B cell (primary cell): ENCODE results near the gene AGAP9. TPM values are rescaled to one million over a fixed set of nuclear protein-coding genes. Genes with fewer than 3 reads are reported as not detected.
"Not testable (repeated sequence)": the region's sequence is repeated elsewhere in the genome, so short reads cannot be mapped to it uniquely, and the experiment has no call there.

Experiments
- ATAC-seq: fragments of 200-7000 bp; cut with Tn5 transposase; one replicate; pipeline ENCODE4 v1.10.0; 2021; ENCODE audit warnings: low read depth, mild to moderate bottlenecking, moderate number of reproducible peaks, moderate library complexity
- CTCF ChIA-PET: fragments of 350-600 bp; sonication (Branson Sonifier 250); formaldehyde crosslinking; loops from one replicate; lab custom pipeline; 2021; ENCODE audit warnings: antibody characterized with exemption, inconsistent platforms; lab: Charles Lee
- POLR2A ChIA-PET: fragments of 350-600 bp; sonication (Branson Sonifier 250); formaldehyde crosslinking; loops from one replicate; lab custom pipeline; 2021; ENCODE audit warnings: antibody characterized with exemption; lab: Charles Lee
- DNase-seq: peaks from one replicate; pipeline ENCODE4 v3.0.0; 2013
- H2AFZ ChIP-seq: 2 replicates; pipeline ENCODE4 v1.6.1; 2012; ENCODE audit warnings: mild to moderate bottlenecking, low read depth, low read length; ENCODE audit not compliant: insufficient read depth, poor library complexity, severe bottlenecking
- H3K27ac ChIP-seq, 2 donors: 1 replicate in 1 of 2; 2 replicates in 1 of 2; pipeline ENCODE4 v1.5.1; 2012 to 2013; ENCODE audit warnings: low read length in 2 of 2, mild to moderate bottlenecking in 2 of 2, moderate library complexity in 1 of 2
- H3K27me3 ChIP-seq, 4 experiments: fragments of 200-600 bp in 1 of 4; sonication (generic) in 1 of 4; replicated peaks in 1 of 4; 1 replicate in 2 of 4; 2 replicates in 2 of 4; pipeline versions ENCODE4 v1.6.1 to v1.7.0; 2013 to 2016; ENCODE audit warnings: low read length in 3 of 4, mild to moderate bottlenecking in 2 of 4, mixed read lengths in 1 of 4, moderate library complexity in 1 of 4; ENCODE audit not compliant: insufficient read depth in 4 of 4, control insufficient read depth in 3 of 4; ENCODE audit errors: control extremely low read depth in 1 of 4
- H3K36me3 ChIP-seq, 2 experiments: replicated peaks in 1 of 2; 1 replicate in 1 of 2; 2 replicates in 1 of 2; pipeline versions ENCODE4 v1.6.1 to v1.7.1; 2013; ENCODE audit warnings: low read length in 1 of 2; ENCODE audit not compliant: insufficient read depth in 2 of 2, control insufficient read depth in 1 of 2; ENCODE audit errors: control extremely low read depth in 1 of 2, extremely low read depth in 1 of 2
- H3K4me1 ChIP-seq, 2 donors: fragments of 200-600 bp in 1 of 2; sonication (generic) in 1 of 2; 1 replicate in 1 of 2; 2 replicates in 1 of 2; pipeline versions ENCODE4 v1.5.1 to v1.6.1; 2013 to 2017; ENCODE audit warnings: low read length in 2 of 2; ENCODE audit not compliant: control insufficient read depth in 2 of 2, insufficient read depth in 2 of 2
- H3K4me2 ChIP-seq: replicated peaks from 2 replicates; pipeline ENCODE3; 2012; ENCODE audit warnings: mild to moderate bottlenecking, low read depth, low read length; ENCODE audit not compliant: poor library complexity, severe bottlenecking
- H3K4me3 ChIP-seq, 5 experiments: fragments of 200-600 bp in 1 of 5; sonication (generic) in 1 of 5; 1 replicate in 3 of 5; 2 replicates in 2 of 5; pipeline versions ENCODE4 v1.5.1 to v1.7.0; 2011 to 2016; ENCODE audit warnings: low read length in 4 of 5, mild to moderate bottlenecking in 4 of 5, low read depth in 2 of 5, control low read depth in 1 of 5, moderate library complexity in 1 of 5; ENCODE audit not compliant: insufficient read depth in 1 of 5; ENCODE audit errors: control extremely low read depth in 1 of 5, extremely low read depth in 1 of 5
- H3K79me2 ChIP-seq: fragments of 200-600 bp; sonication (generic); one replicate; pipeline ENCODE4 v1.6.0; 2016; ENCODE audit warnings: low read length; ENCODE audit not compliant: control insufficient read depth, insufficient read depth
- H3K9ac ChIP-seq: fragments of 200-600 bp; sonication (generic); 2 replicates; pipeline ENCODE4 v1.6.1; 2017; ENCODE audit warnings: mild to moderate bottlenecking, low read length, moderate library complexity
- H3K9me3 ChIP-seq, 3 donors: one replicate each; pipeline versions ENCODE4 v1.6.1 to v1.7.1; 2013; ENCODE audit warnings: low read length in 2 of 3; ENCODE audit not compliant: control insufficient read depth in 2 of 3, insufficient read depth in 1 of 3; ENCODE audit errors: control extremely low read depth in 1 of 3
- H4K20me1 ChIP-seq: 2 replicates; pipeline ENCODE4 v1.6.0; 2012; ENCODE audit warnings: mild to moderate bottlenecking, low read length; ENCODE audit not compliant: insufficient read depth, control insufficient read depth, poor library complexity, severe bottlenecking
- H3K27ac Mint-ChIP-seq: one replicate; pipeline ENCODE4 v1.8.0; 2021; ENCODE audit warnings: mixed read lengths
- H3K27me3 Mint-ChIP-seq: one replicate; pipeline ENCODE4 v1.8.0; 2021; ENCODE audit warnings: mixed read lengths
- H3K4me1 Mint-ChIP-seq: one replicate; pipeline ENCODE4 v1.8.0; 2021; ENCODE audit warnings: mixed read lengths
- H3K4me3 Mint-ChIP-seq: one replicate; pipeline ENCODE4 v1.8.0; 2021; ENCODE audit warnings: mixed read lengths
- H3K9me3 Mint-ChIP-seq: one replicate; pipeline ENCODE4 v1.8.0; 2022; ENCODE audit warnings: mixed read lengths; ENCODE audit not compliant: insufficient read depth
- WGBS: methylation state at CpG from one replicate; pipeline ENCODE4 v1.1.5; 2013; ENCODE audit warnings: missing lambda C conversion rate; ENCODE audit not compliant: insufficient coverage; 5-methylcytosine and 5-hydroxymethylcytosine counted together
- intact Hi-C: fragments of 100-400 bp; cut with micrococcal nuclease; formaldehyde crosslinking; loops from one replicate; pipeline ENCODE4 v1.10.0; 2022
- polyA plus RNA-seq: library from polyadenylated mRNA; depleted of rRNA; stranded (reverse); fragments of >200 nt; gene quantifications from 2 replicates; pipeline ENCODE4 v1.2.3, GENCODE V29; 2012
- total RNA-seq, 2 donors: library from RNA; stranded (reverse); fragments of 120-200 nt in 1 of 2; gene quantifications; 1 replicate in 1 of 2; 2 replicates in 1 of 2; pipeline versions ENCODE4 v1.2.3 to v1.2.4, GENCODE V29; 2013 to 2022

Gene AGAP9
- total and polyA plus RNA-seq, 2 donors (not counting 1 experiment from before 2014, with no cell fraction given): 6.7 to 16.8 TPM

- H3K27ac Mint-ChIP-seq, H4K20me1 ChIP-seq, H3K27ac ChIP-seq, H3K9me3 Mint-ChIP-seq, H3K4me3 ChIP-seq, H3K9me3 ChIP-seq, H3K4me3 Mint-ChIP-seq, intact Hi-C loops, H3K4me2 ChIP-seq, H3K27me3 Mint-ChIP-seq, POLR2A ChIA-PET, CTCF ChIA-PET, DNase-seq, H3K4me1 Mint-ChIP-seq, H3K4me1 ChIP-seq, H3K36me3 ChIP-seq, ATAC-seq, H2AFZ ChIP-seq, H3K27me3 ChIP-seq, H3K9ac ChIP-seq, H3K79me2 ChIP-seq: not testable (repeated sequence)
- WGBS: no CpG with 5 or more reads among the region's 7 CpGs
These were observed 49.9 kb downstream of the AGAP9 start for GRCh38 chr10:47473516-47473915.

- intact Hi-C loops, H3K4me3 Mint-ChIP-seq, DNase-seq, ATAC-seq, H3K79me2 ChIP-seq, H4K20me1 ChIP-seq, H3K9me3 Mint-ChIP-seq, H3K36me3 ChIP-seq, H3K9ac ChIP-seq, H3K27ac Mint-ChIP-seq, H3K27me3 ChIP-seq, H3K4me1 Mint-ChIP-seq, H3K4me2 ChIP-seq, H3K27me3 Mint-ChIP-seq, CTCF ChIA-PET, H2AFZ ChIP-seq, H3K4me1 ChIP-seq, POLR2A ChIA-PET, H3K9me3 ChIP-seq, H3K27ac ChIP-seq, H3K4me3 ChIP-seq: not testable (repeated sequence)
- WGBS: no CpG with 5 or more reads among the region's 3 CpGs
These were observed 50.8 kb downstream of the AGAP9 start for GRCh38 chr10:47472647-47473046.

GRCh38 chr10:47472072-47472471 lies 51.4 kb downstream of the AGAP9 start:
- ATAC-seq, H2AFZ ChIP-seq, H3K9me3 ChIP-seq, H3K4me3 Mint-ChIP-seq, H3K9me3 Mint-ChIP-seq, DNase-seq, H3K4me1 ChIP-seq, H3K4me3 ChIP-seq, H3K27ac Mint-ChIP-seq, H3K79me2 ChIP-seq, H3K4me1 Mint-ChIP-seq, H3K27me3 Mint-ChIP-seq, H3K27me3 ChIP-seq, H3K27ac ChIP-seq, H4K20me1 ChIP-seq, H3K4me2 ChIP-seq, intact Hi-C loops, H3K36me3 ChIP-seq, POLR2A ChIA-PET, CTCF ChIA-PET, H3K9ac ChIP-seq: not testable (repeated sequence)
- no CpG with 5 or more reads among the region's 5 CpGs for WGBS

DNA sequence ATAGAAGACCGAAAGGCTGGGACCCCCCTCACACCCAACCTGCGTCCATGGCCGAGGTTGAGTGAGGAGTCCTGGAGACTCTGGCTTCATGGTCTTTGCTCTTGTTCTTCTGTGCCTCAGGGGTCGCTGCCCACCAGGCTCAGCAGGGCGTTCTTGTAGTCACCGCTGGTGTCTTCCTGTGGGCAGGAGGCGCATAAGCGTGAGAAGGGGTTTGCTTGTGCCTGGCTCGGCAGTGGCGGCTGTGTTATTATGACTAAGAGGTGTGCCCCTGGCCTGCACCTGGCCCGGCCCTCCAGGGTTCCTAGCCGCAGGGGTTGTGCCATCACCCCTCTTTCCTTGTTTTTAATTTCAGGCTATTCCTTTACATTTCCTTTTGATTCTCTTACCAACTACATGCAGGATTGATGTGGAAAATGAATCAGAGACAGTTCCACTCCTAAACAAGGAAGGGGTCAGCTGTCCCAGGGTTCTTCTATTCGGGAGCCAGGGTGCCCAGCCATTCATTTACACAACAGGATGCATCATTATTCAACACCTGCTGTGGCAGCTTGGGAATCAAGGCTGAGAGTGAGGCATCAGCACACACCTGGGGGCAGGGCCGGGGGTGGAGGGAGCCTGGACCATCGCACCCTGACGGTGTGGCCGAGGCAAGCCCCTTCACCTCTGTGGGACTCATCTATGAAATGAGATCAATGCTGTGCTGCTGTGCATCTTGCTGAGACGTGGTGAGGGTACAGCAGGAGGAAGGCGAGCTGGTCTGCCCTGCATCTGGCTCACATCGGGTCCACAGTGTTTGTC lies 54.5 kb downstream of the AGAP9 start:
- H3K9me3 ChIP-seq, H3K4me3 Mint-ChIP-seq, H4K20me1 ChIP-seq, H3K79me2 ChIP-seq, H3K9ac ChIP-seq, H2AFZ ChIP-seq, intact Hi-C loops, ATAC-seq, H3K36me3 ChIP-seq, H3K4me1 Mint-ChIP-seq, H3K27ac ChIP-seq, H3K4me1 ChIP-seq, H3K27ac Mint-ChIP-seq, DNase-seq, H3K4me3 ChIP-seq, POLR2A ChIA-PET, H3K9me3 Mint-ChIP-seq, H3K27me3 ChIP-seq, CTCF ChIA-PET, H3K4me2 ChIP-seq, H3K27me3 Mint-ChIP-seq: not testable (repeated sequence)
- WGBS: no CpG with 5 or more reads among the region's 20 CpGs
